Cerebellar cortex (tissue), 1 donor: ENCODE measurements around the gene LYPD5.
"Not testable (repeated sequence)": the region's sequence is repeated elsewhere in the genome, so short reads cannot be mapped to it uniquely, and the experiment has no call there.

ENCODE experiments used
- DNase-seq: peaks from one replicate; pipeline ENCODE4 v3.0.0-alpha.2; 2015; ENCODE audit warnings: low spot score

Gene LYPD5

GRCh38 chr19:43806401-43806800, 4.2 kb upstream of the LYPD5 start:
- DNase-seq: not testable (repeated sequence)

DNA sequence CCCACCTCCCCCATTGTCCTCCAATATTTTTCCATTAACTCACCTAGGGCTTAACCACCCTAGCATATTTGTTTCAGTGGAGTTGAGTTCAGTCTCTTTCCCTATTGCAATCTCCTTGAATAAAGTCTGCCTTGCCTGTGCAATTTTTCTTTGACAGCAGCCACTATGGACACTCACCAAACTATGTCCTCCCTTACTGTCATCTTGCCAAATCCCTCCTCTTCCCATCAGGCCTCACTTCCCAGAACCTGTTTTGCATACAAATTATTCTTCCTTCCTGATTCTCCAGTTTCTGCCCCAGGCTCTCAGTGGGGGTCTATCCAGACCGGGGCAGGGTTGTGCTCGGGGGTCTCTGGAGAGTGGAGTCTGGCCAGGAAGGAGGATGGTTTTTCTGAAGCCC, 2.2 kb upstream of the LYPD5 start:
- no peak for DNase-seq

DNA sequence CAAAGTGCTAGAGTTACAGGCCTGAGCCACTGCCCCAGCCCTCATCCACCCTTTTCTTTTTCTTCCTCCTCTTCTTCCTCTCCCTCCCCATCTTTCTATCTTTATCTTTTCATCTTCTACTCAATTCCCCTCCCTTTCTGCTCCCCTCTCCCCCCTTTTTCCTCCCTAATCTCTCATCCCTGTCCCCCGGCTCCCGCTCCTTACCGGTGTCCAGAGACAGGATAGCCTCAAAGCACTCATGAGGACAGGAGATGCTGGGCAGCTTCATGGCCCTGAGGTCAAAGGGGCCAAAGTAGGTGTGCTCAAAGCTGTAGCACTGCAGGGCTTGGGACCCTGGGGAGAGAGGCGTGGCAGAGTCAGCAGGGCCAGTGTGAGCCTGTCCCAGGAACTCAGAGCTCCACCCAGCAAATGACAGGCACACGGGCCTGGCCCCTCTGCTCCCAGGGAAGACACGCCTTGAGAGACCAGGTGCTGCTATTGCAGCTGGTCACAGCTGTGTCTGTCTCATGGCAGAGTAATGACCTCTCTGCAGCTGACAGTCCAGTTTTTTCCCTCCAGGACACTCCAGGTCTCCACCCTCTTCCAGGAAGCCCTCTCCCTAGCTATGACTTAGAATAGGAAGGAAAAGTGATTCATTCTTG, 2.6 kb downstream of the LYPD5 start:
- no peak for DNase-seq

- peak; percentile 50 for DNase-seq
These were observed 3.5 kb downstream of the LYPD5 start for GRCh38 chr19:43798546-43799409.

GRCh38 chr19:43798026-43798545, 4.2 kb downstream of the LYPD5 start:
- no peak for DNase-seq

GRCh38 chr19:43797556-43797955, 4.7 kb downstream of the LYPD5 start:
- DNase-seq: no peak

DNA sequence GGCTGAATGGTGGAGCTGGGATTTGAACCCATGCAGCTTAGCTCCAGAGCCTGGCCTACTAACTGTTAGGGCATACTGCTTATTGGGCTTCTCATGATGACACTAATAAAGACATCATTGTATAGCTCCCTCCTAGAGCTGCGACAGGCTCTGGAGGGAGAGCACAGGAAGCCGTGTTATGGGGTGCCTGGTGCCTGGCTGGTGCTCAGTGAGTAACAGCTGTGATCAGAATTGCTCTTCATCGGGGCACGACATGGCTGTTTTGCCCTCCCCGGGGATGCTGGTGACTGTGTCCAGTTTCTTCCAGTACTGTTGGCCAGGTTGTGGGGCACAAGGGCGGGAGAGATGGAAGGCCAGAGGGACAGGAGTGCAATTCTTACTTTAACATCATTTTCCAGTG, 5.1 kb downstream of the LYPD5 start:
- no peak for DNase-seq

- DNase-seq: no peak
These were observed 11.7 kb downstream of the LYPD5 start for GRCh38 chr19:43790587-43790986.

GRCh38 chr19:43789029-43789428, 13.2 kb downstream of the LYPD5 start:
- DNase-seq: no peak

DNA sequence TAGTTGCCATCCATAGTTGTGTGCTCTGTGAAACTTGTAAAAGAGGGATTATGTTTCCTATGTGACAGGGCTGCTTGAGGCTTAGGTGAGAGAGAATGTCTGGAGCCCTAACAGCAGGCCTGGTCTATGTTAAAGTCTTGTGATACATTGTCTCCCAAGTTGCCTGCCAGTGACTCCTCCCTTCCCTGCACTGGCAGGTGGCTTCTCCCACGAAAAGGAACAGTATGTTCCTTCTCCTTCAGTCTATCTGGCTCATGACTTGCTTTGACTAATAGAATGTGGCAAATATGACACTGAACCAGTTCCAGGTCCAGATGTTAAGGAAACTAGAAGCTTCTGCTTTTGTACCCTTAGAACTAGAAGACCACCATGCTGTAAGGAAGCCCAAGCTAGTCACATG, 15.6 kb downstream of the LYPD5 start:
- no peak for DNase-seq

GRCh38 chr19:43784981-43785808, 17.1 kb downstream of the LYPD5 start:
- peak; percentile 75 for DNase-seq

GRCh38 chr19:43784241-43784980, 17.8 kb downstream of the LYPD5 start:
- DNase-seq: no peak

DNA sequence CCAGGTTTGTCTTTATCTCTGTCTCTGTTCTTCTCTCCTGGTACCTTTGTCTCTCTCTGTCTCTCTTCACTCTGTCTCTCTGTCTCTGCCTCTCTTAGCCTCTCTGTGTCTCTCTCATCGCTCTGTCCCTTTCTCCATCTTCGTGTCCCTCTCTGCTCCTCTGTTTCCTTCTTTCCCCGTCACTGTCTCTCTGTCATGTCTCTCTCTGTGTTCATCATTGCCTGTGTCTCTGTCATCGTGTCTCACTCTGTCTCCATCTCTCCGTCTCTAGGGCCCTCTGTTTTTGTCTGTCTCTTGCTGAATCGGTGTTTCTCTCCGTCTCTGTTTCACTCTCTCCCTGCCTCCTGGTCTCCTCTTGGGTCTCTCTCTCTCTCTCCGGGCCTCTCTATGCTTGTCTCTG, 18.6 kb downstream of the LYPD5 start:
- DNase-seq: no peak

- no peak for DNase-seq
These were observed 19.5 kb downstream of the LYPD5 start for GRCh38 chr19:43782689-43783231.

DNA sequence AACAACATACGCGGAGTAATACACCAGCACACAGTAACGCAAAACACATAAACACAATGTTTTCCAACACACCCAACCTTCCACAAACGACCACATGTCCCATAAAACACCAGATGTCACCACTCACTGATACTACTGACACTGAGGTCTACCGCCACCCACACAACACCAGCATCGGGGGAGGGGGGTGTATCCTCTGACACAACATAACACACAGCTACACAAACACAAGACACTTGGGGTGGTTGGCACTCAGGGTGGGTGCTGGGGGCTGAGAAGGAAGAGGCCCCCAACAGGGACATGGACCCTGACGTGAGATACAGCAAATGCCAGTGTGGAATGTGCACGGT, 20.0 kb downstream of the LYPD5 start:
- no peak for DNase-seq

- DNase-seq: no peak
These were observed 20.5 kb downstream of the LYPD5 start for GRCh38 chr19:43781630-43782310.

GRCh38 chr19:43780706-43781525, 21.3 kb downstream of the LYPD5 start, which contains the start of gene KCNN4:
KCNN4 (minus strand) TSS chr19:43780973; CDS start chr19:43780861, 112 bp downstream.
- DNase-seq: no peak

DNA sequence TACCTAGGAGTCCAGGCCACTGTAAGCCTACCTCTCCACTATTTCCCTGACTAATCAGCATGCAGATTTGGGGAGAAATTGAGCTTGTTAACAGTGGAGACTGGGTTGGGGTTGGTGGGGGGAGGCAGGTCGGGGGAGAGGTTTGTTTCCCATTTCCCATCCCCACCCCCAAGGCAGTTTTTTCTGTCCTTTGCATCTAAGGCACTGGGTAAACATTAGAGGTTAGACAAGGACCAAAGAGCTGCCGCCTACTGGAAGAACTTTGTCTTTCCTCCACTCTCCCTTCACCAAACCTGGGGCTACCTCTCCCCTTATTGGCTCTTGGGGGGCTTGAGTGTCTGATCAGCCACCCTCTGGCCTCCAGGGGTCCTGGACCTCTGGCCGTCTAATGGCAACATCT, 22.4 kb downstream of the LYPD5 start:
- DNase-seq: no peak

DNA sequence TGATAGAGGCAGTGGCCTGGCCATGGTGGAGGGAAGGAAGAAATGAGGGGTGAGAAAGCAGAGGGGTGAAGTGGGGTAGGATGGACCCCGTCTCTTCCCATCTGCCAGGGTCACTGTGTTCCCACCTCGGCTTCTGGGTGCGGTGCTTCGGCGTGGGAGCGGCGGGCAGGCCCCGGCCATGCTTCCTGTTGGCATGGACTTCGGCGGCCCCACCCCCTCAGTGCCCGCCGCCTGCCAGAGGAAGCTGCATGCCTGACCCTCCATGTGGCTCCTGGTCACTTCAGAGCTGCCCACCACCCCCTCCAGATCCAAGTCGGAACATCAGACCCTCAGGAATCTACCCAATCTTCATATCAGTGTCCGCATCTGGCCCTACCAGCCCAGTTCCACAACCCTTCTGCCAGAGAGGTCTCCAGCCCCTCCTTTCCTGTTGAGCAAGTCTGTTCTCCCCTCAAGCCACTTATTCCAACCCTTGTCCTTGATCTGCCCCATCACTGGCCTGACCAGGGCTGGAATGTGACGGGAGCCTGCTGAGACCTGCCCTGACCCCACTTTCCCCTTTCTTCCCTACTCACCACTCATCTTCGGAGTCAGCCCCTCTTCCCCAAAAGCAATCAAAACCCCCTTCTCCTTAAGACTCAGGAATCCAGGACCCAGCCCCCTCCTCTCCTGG, 23.0 kb downstream of the LYPD5 start:
- DNase-seq: no peak
